Testis (tissue), 3 donors: ENCODE results near the gene XXYLT1. TPM values are rescaled to one million over a fixed set of nuclear protein-coding genes. Genes with fewer than 3 reads are reported as not detected.

ENCODE experiments used
- DNase-seq: peaks from one replicate; pipeline ENCODE4 v3.0.0-alpha.2; 2019
- H3K27ac ChIP-seq, 2 donors: fragments of 200-600 bp; sonication (generic); one replicate each; pipeline ENCODE4 v1.5.1; 2019
- H3K27me3 ChIP-seq: fragments of 200-600 bp; sonication (generic); one replicate; pipeline ENCODE4 v1.5.1; 2019
- H3K36me3 ChIP-seq: fragments of 200-600 bp; sonication (generic); one replicate; pipeline ENCODE4 v1.5.1; 2017; ENCODE audit warnings: low read depth; ENCODE audit errors: missing control alignments
- H3K4me1 ChIP-seq: fragments of 200-600 bp; sonication (generic); one replicate; pipeline ENCODE4 v1.5.1; 2019
- H3K4me3 ChIP-seq, 2 donors: fragments of 200-600 bp; sonication (generic); one replicate each; pipeline ENCODE4 v1.5.1; 2017 to 2019
- H3K9me3 ChIP-seq: fragments of 200-600 bp; sonication (generic); one replicate; pipeline ENCODE4 v1.5.1; 2017
- CTCF ChIP-seq, 3 experiments: fragments of 450-650 bp in 2 of 3; fragments of 200-600 bp in 1 of 3; sonication (generic) in 1 of 3; IDR thresholded peaks; one replicate each; pipeline ENCODE4 v1.5.1; 2016 to 2019; ENCODE audit warnings: antibody characterized with exemption in 3 of 3, mild to moderate bottlenecking in 2 of 3, moderate library complexity in 1 of 3
- POLR2A ChIP-seq: fragments of 450-650 bp; IDR thresholded peaks from one replicate; pipeline ENCODE4 v1.6.1; 2017; ENCODE audit warnings: antibody characterized with exemption, mild to moderate bottlenecking, moderate library complexity
- WGBS, 2 donors: methylation state at CpG; one replicate each; pipeline ENCODE4 v1.1.5; 2018; 5-methylcytosine and 5-hydroxymethylcytosine counted together
- intact Hi-C: fragments of 100-400 bp; cut with DNase I; formaldehyde crosslinking; loops from one replicate; pipeline ENCODE4 v1.15.1; 2023; ENCODE audit warnings: low total_unique reads
- polyA plus RNA-seq: library from polyadenylated mRNA; stranded (reverse); fragments of 350-450 nt; fragmentation: Illumina TruSeq; extraction: RNeasy Lipid Tissue Mini Kit (QIAGEN cat#74804); gene quantifications from one replicate; pipeline ENCODE4 v1.2.3, GENCODE V29; 2014; ENCODE audit warnings: low read depth, low replicate concordance; ENCODE audit not compliant: insufficient read depth
- total RNA-seq, 2 donors: library from RNA; depleted of rRNA; stranded (reverse); fragments of >200 nt; gene quantifications; one replicate each; pipeline ENCODE4 v1.2.3, GENCODE V29; 2016

XXYLT1 gene
- total and polyA plus RNA-seq, 3 donors from 2014 or later: 7.2 to 12.5 (median 11.1) TPM

GRCh38 chr3:195154111-195154791 lies 116.7 kb downstream of the XXYLT1 start:
- Histone ChIP-seq H3K4me1 (peaks cover 21% of the 10 kb centered on the region), H3K27ac (peak overlapping the region; percentile 65 to 86), H3K4me3 (no peak overlapping the region), H3K9me3 (no peaks in the 10 kb centered on the region), H3K27me3 (no peaks in the 10 kb centered on the region), H3K36me3 (no peaks in the 10 kb centered on the region)
- 54 to 57% methylated on average over 16 of the region's 16 CpGs for WGBS, 2 donors
- no peak for TF ChIP-seq CTCF (IDR thresholded peaks at IDR 0.05)
- TF ChIP-seq POLR2A: no peak
- DNase-seq: peak; percentile 29
- intact Hi-C loops: no loop called here

GRCh38 chr3:195153653-195154052 lies 117.3 kb downstream of the XXYLT1 start:
- no peaks in the 10 kb centered on the region for H3K9me3 ChIP-seq
- H3K27ac ChIP-seq: peak overlapping the region; percentile 65 to 86
- TF ChIP-seq POLR2A: no peak
- TF ChIP-seq CTCF (IDR thresholded peaks at IDR 0.05): no peak
- no peaks in the 10 kb centered on the region for H3K27me3 ChIP-seq
- peak; percentile 26 for DNase-seq
- intact Hi-C loops: no loop called here
- WGBS, 2 donors: 64 to 66% methylated on average over 8 of the region's 8 CpGs
- no peak overlapping the region for H3K4me3 ChIP-seq
- peaks cover 21% of the 10 kb centered on the region for H3K4me1 ChIP-seq
- H3K36me3 ChIP-seq: no peaks in the 10 kb centered on the region

GRCh38 chr3:195153130-195153529 lies 117.8 kb downstream of the XXYLT1 start:
- WGBS, 2 donors: 60 to 65% methylated on average over 7 of the region's 7 CpGs
- Histone ChIP-seq H3K4me3 (no peak overlapping the region), H3K27me3 (no peaks in the 10 kb centered on the region), H3K4me1 (peaks cover 21% of the 10 kb centered on the region), H3K36me3 (no peaks in the 10 kb centered on the region), H3K27ac (peak overlapping the region in 1 of 2 donors; percentile 86), H3K9me3 (no peaks in the 10 kb centered on the region)
- intact Hi-C loops: no loop called here
- TF ChIP-seq CTCF (IDR thresholded peaks at IDR 0.05) (no peak), POLR2A (no peak)
- DNase-seq: no peak

GRCh38 chr3:195151866-195152541 lies 119.0 kb downstream of the XXYLT1 start:
- Histone ChIP-seq H3K36me3 (no peaks in the 10 kb centered on the region), H3K9me3 (no peaks in the 10 kb centered on the region), H3K4me3 (no peak overlapping the region), H3K27me3 (no peaks in the 10 kb centered on the region), H3K4me1 (peaks cover 21% of the 10 kb centered on the region), H3K27ac (no peak overlapping the region)
- WGBS, 2 donors: 81 to 90% methylated on average over 11 of the region's 11 CpGs
- intact Hi-C loops: no loop called here
- no peak for DNase-seq
- TF ChIP-seq POLR2A (no peak), CTCF (IDR thresholded peaks at IDR 0.05) (no peak)
